AG04450 (cell line): ENCODE data around the gene ARID5A. TPM values are rescaled to one million over a fixed set of nuclear protein-coding genes. Genes with fewer than 3 reads are reported as not detected.

Experiments
- CTCF ChIA-PET: fragments of 300-600, 350-600 bp; formaldehyde crosslinking; extraction: SDS; loops from one replicate; lab custom pipeline; 2022; ENCODE audit warnings: antibody characterized with exemption, inconsistent platforms; lab: Charles Lee
- POLR2A ChIA-PET: fragments of 350-600 bp; formaldehyde crosslinking; extraction: SDS; loops from one replicate; lab custom pipeline; 2021; ENCODE audit warnings: antibody characterized with exemption, inconsistent platforms; lab: Yijun Ruan, JAX
- DNase-seq: peaks from one replicate; pipeline ENCODE4 v3.0.0-alpha.2; 2011; ENCODE audit warnings: low read depth, low spot score
- H3K27ac ChIP-seq: one replicate; pipeline ENCODE4 v1.5.1; 2012; ENCODE audit warnings: low read depth, low read length, control low read depth
- H3K27me3 ChIP-seq: one replicate; pipeline ENCODE4 v1.6.0; 2012; ENCODE audit warnings: low read length; ENCODE audit not compliant: control insufficient read depth, insufficient read depth
- H3K4me3 ChIP-seq: 2 replicates; pipeline ENCODE4 v1.5.1; 2011; ENCODE audit warnings: mild to moderate bottlenecking, low read depth, low read length, control low read depth
- H3K9me3 ChIP-seq: 2 replicates; pipeline ENCODE4 v1.5.1; 2012; ENCODE audit warnings: low read length; ENCODE audit not compliant: control insufficient read depth, insufficient read depth
- polyA plus RNA-seq: library from polyadenylated mRNA; depleted of rRNA; stranded (reverse); fragments of >200 nt; gene quantifications from 2 replicates; pipeline ENCODE4 v1.2.3, GENCODE V29; 2011
- TF ChIP-seq, protein P1 (sequence below): IDR thresholded peaks from 2 replicates; pipeline ENCODE4 v1.5.1; 2011; ENCODE audit warnings: low read depth, low read length, control low read depth, inconsistent platforms

ARID5A gene
- polyA plus RNA-seq, 1 experiment = 3.1 TPM

GRCh38 chr2:96523659-96524481 is 12.7 kb upstream of the ARID5A start:
- H3K27me3 ChIP-seq = peaks cover 27% of the 10 kb centered on the region
- TF ChIP-seq, protein P1, sequence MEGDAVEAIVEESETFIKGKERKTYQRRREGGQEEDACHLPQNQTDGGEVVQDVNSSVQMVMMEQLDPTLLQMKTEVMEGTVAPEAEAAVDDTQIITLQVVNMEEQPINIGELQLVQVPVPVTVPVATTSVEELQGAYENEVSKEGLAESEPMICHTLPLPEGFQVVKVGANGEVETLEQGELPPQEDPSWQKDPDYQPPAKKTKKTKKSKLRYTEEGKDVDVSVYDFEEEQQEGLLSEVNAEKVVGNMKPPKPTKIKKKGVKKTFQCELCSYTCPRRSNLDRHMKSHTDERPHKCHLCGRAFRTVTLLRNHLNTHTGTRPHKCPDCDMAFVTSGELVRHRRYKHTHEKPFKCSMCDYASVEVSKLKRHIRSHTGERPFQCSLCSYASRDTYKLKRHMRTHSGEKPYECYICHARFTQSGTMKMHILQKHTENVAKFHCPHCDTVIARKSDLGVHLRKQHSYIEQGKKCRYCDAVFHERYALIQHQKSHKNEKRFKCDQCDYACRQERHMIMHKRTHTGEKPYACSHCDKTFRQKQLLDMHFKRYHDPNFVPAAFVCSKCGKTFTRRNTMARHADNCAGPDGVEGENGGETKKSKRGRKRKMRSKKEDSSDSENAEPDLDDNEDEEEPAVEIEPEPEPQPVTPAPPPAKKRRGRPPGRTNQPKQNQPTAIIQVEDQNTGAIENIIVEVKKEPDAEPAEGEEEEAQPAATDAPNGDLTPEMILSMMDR = no peak
- no peak overlapping the region for H3K27ac ChIP-seq
- CTCF ChIA-PET = no interaction called here
- peaks cover 3% of the 10 kb centered on the region; the same call in 1 of the 2 replicates for H3K9me3 ChIP-seq
- DNase-seq = no peak
- no peak overlapping the region for H3K4me3 ChIP-seq
- POLR2A ChIA-PET = no interaction called here

DNA sequence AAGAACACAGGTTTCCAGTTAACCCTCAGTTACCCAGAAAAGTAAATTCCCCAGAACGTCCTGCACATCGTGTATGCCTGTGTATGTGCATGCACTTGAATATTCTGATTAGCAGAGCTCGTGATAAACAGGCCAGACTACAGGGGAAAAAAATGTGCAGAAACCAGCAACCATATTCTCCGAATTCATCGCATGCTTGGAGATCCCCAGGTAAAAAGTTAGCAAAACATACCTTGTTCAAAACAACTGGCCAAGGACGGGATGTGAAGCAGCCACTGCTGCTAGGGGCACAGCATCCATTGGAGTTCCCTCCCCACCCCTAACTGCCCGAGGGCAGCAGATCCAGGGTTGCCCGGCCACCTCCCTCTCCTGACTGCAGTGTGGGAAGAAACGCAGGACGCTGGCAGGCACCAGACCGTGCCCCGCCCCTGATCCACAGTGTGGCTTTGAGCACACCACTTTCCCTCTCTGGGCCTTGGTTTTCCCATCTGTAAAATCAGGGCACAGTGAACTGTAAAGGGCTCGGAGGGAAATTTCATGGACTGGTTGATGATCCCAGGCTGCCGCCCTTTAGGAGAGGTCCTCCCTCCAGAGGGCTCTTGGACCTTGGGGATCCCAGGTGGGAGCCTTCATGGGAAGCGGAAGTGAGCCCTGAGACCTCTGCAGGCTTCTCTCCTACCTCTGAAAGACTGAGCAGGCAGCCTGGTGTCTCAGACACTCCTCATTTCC is 11.9 kb upstream of the ARID5A start:
- POLR2A ChIA-PET = no interaction called here
- Histone ChIP-seq H3K27ac (no peak overlapping the region), H3K4me3 (no peak overlapping the region), H3K9me3 (peaks cover 3% of the 10 kb centered on the region; the same call in 1 of the 2 replicates), H3K27me3 (peaks cover 27% of the 10 kb centered on the region)
- TF ChIP-seq, protein P1 = no peak
- CTCF ChIA-PET = no interaction called here
- no peak for DNase-seq

GRCh38 chr2:96525211-96525507 is 11.4 kb upstream of the ARID5A start:
- Histone ChIP-seq H3K27me3 (peaks cover 27% of the 10 kb centered on the region), H3K27ac (no peak overlapping the region), H3K4me3 (no peak overlapping the region), H3K9me3 (peaks cover 3% of the 10 kb centered on the region; the same call in 1 of the 2 replicates)
- ChIA-PET CTCF (no interaction called here), POLR2A (no interaction called here)
- TF ChIP-seq, protein P1 = no peak
- no peak for DNase-seq

- Histone ChIP-seq H3K4me3 (no peak overlapping the region), H3K27me3 (peaks cover 27% of the 10 kb centered on the region), H3K27ac (no peak overlapping the region), H3K9me3 (peaks cover 3% of the 10 kb centered on the region; the same call in 1 of the 2 replicates)
- TF ChIP-seq, protein P1 = no peak
- ChIA-PET POLR2A (no interaction called here), CTCF (interaction anchor here (0.6 to 1.6 kb wide), 5 partner anchors 12 to 534 kb away, joined by 3 to 9 read pairs (median 7); no protein-coding TSS in a partner anchor)
- no peak for DNase-seq
These were observed 10.4 kb upstream of the ARID5A start for GRCh38 chr2:96526101-96526591.
